ENCODE data around the gene LEKR1.

The LEKR1 gene

DNA sequence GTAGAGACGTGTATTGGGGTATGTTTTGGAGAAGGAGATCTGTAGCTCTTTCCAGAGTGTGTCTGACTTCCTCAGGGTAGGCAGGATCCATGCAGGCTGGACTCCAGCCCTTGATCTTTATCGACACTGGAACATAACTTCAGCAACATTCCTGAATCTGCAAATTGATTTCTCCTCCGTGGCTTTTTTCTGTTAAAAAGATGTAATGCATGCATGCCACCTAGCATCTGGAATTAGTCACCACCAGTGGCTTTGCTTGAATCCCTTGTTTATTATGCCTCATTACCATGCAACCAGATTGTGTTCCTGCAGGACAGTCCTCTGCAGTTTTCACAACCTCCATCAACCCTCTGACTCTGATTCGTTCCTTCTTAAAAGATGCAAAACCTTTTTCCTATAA, 247.7 kb downstream of the LEKR1 start:
- Histone ChIP-seq H3K4me1 (ENCODE audit: control insufficient read depth, insufficient read depth, low read length) (no peaks in the 10 kb centered on the region), H3K9me3 (ENCODE audit: control insufficient read depth, low read length) (no peaks in the 10 kb centered on the region), H3K36me3 (ENCODE audit: control insufficient read depth, insufficient read depth, low read length) (no peaks in the 10 kb centered on the region), H3K27me3 (ENCODE audit: control insufficient read depth, insufficient read depth, low read length, poor library complexity, severe bottlenecking) (no peaks in the 10 kb centered on the region), H3K4me3 (ENCODE audit: insufficient read depth, low read depth, low read length) (no peak overlapping the region), H3K27ac (ENCODE audit: insufficient read depth, low read depth, low read length, poor library complexity, severe bottlenecking) (no peak overlapping the region)
- 84 to 91% methylated on average over 4 of the region's 4 CpGs for WGBS, 2 experiments

DNA sequence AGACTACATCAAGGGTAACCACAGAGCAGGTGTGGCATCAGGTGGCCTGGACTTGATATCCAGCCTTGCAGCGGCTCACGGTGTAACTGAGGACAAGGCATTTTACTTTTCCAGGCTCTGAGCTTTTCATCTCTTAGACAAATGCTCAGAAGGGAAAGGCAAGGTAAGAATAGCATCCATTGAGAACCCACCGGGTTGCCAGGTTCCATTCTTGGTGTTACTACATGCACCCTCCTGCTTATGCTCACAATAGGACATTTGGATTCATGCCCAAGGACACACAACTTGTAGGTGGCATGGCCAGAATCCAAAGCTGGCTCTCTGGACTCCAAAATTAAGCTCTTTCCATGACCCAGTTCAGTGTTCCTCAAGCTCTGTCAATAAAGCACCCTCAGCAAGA, 248.3 kb downstream of the LEKR1 start:
- no peak overlapping the region for H3K4me3 ChIP-seq (ENCODE audit: insufficient read depth, low read depth, low read length)
- no peak overlapping the region for H3K27ac ChIP-seq (ENCODE audit: insufficient read depth, low read depth, low read length, poor library complexity, severe bottlenecking)
- H3K27me3 ChIP-seq (ENCODE audit: control insufficient read depth, insufficient read depth, low read length, poor library complexity, severe bottlenecking): no peaks in the 10 kb centered on the region
- WGBS, 2 experiments: 94 to 98% methylated on average over 3 of the region's 3 CpGs
- no peaks in the 10 kb centered on the region for H3K4me1 ChIP-seq (ENCODE audit: control insufficient read depth, insufficient read depth, low read length)
- H3K9me3 ChIP-seq (ENCODE audit: control insufficient read depth, low read length): no peaks in the 10 kb centered on the region
- H3K36me3 ChIP-seq (ENCODE audit: control insufficient read depth, insufficient read depth, low read length): no peaks in the 10 kb centered on the region

DNA sequence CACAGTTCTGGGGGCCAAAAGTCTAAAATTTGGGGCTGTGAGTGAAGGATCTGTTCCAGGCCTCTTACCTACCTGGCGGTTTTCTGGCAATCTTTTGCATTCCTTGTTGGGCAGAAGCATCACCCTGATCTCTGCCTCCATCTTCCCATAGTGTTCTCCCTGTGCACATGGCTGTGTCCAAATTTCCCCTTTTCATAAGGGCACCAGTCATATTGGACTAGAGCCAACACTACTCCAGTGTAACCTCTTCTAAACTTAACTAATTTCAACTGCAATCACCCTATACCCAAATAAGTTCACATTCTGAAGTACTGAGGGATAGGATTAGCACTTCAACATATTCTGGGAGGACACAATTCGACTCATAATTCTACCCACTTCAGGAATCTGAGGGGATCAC, 248.8 kb downstream of the LEKR1 start:
- no peak overlapping the region for H3K27ac ChIP-seq (ENCODE audit: insufficient read depth, low read depth, low read length, poor library complexity, severe bottlenecking)
- 90 to 95% methylated on average over 2 of the region's 2 CpGs for WGBS, 2 experiments
- no peaks in the 10 kb centered on the region for H3K27me3 ChIP-seq (ENCODE audit: control insufficient read depth, insufficient read depth, low read length, poor library complexity, severe bottlenecking)
- H3K4me1 ChIP-seq (ENCODE audit: control insufficient read depth, insufficient read depth, low read length): no peaks in the 10 kb centered on the region
- H3K9me3 ChIP-seq (ENCODE audit: control insufficient read depth, low read length): no peaks in the 10 kb centered on the region
- no peaks in the 10 kb centered on the region for H3K36me3 ChIP-seq (ENCODE audit: control insufficient read depth, insufficient read depth, low read length)
- no peak overlapping the region for H3K4me3 ChIP-seq (ENCODE audit: insufficient read depth, low read depth, low read length)

DNA sequence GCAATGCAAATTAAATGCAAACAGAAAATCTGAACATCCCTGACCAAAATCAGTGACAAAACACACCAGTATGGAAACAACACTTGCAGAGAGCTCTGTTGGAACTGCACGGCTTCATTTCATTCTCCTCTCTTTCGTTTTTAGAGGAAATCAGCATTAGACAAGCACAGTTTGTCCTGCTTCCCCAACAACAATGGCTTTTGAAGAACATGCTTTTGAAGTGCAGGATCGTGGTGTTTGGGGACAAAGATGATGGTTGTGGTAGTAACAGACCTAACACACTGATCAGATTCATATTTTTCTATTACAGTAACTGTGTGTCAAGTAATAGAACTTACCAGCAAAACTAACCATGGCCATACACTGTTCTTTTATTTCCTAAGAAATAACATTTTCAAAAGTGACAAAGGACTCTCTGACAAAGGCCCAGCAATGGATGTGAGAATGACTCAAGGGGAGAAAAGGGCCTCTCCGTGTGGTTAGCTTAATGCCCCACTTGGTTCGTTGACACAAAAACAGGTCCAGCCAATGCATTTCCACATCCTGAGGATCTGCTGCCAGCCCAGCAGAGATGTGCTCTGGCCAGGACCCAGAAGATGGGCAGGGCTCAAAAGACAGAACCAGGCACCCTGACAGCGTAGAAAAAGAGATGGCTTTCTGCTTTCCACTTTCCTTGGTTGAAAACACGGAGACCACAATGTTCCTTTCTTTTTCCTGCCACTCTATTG, 249.7 kb downstream of the LEKR1 start:
- WGBS, 2 experiments: 49 to 54% methylated on average over 6 to 7 of the region's 7 CpGs
- Histone ChIP-seq H3K4me3 (ENCODE audit: insufficient read depth, low read depth, low read length) (no peak overlapping the region), H3K27ac (ENCODE audit: insufficient read depth, low read depth, low read length, poor library complexity, severe bottlenecking) (no peak overlapping the region)

DNA sequence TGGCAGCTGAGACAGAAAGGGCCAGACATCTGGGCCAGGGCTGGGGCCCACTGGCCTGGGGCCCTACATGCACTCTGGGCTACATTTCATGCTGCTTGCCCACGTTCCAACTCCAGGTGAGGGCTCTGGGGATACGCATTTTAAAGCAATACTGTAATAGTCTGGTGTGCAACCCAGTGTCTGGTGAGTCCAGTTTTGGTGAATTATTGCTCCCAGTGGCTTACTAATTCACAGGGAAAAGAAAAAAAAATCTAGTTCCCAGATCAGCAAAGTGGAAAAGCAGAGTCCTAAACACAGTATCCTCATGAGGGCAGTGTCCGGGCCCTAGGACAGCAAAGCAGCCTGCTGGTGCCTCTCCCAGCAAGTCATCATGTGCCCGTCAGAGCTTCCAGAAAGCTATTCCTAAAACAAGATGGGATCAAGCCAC, 251.4 kb downstream of the LEKR1 start:
- H3K4me1 ChIP-seq (ENCODE audit: control insufficient read depth, insufficient read depth, low read length): peaks cover 9% of the 10 kb centered on the region
- WGBS, 2 experiments: 85 to 91% methylated on average over 4 of the region's 4 CpGs
- H3K36me3 ChIP-seq (ENCODE audit: control insufficient read depth, insufficient read depth, low read length): no peaks in the 10 kb centered on the region
- H3K27me3 ChIP-seq (ENCODE audit: control insufficient read depth, insufficient read depth, low read length, poor library complexity, severe bottlenecking): peaks cover 5% of the 10 kb centered on the region
- H3K27ac ChIP-seq (ENCODE audit: insufficient read depth, low read depth, low read length, poor library complexity, severe bottlenecking): no peak overlapping the region
- H3K4me3 ChIP-seq (ENCODE audit: insufficient read depth, low read depth, low read length): no peak overlapping the region
- no peaks in the 10 kb centered on the region for H3K9me3 ChIP-seq (ENCODE audit: control insufficient read depth, low read length)

More for the DNA sequence above, 249.7 kb downstream of the LEKR1 start:
- Histone ChIP-seq H3K9me3 (ENCODE audit: control insufficient read depth, low read length) (no peaks in the 10 kb centered on the region), H3K27me3 (ENCODE audit: control insufficient read depth, insufficient read depth, low read length, poor library complexity, severe bottlenecking) (no peaks in the 10 kb centered on the region), H3K4me1 (ENCODE audit: control insufficient read depth, insufficient read depth, low read length) (no peaks in the 10 kb centered on the region), H3K36me3 (ENCODE audit: control insufficient read depth, insufficient read depth, low read length) (no peaks in the 10 kb centered on the region)

DNA sequence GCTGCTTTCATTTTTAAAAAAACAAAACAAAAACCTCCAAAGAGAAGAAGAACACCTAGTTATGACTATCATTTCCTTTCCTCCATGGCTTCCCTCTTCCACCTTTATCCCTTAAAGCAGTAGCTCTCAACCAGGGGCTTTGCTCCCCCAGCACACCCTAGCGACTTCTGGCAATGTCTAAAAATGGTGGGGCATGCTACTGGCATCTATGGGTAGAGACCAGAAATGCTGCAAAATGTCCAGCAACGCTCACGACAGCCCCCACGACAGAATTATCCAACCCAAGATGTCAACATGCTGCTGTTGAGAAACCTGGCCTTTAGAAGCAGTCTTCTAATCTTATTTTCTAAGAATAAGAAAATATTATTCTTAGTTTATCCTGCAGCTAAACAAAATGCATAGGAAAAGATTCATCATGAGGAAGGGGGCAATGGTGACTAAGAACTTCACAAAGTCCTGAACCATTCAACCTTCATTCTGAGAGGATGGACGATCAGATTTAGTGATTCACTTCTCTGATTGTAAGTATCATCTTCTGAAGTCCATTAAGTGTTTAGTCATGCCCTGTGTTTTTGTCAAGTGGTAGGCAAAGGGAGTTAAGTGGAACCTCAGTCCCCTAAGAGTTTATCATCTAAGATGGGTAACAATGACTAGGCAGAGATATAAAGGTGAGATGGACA, 252.1 kb downstream of the LEKR1 start:
- H3K27me3 ChIP-seq (ENCODE audit: control insufficient read depth, insufficient read depth, low read length, poor library complexity, severe bottlenecking): peaks cover 5% of the 10 kb centered on the region
- H3K4me3 ChIP-seq (ENCODE audit: insufficient read depth, low read depth, low read length): no peak overlapping the region
- no peak overlapping the region for H3K27ac ChIP-seq (ENCODE audit: insufficient read depth, low read depth, low read length, poor library complexity, severe bottlenecking)
- WGBS, 2 experiments: 90 to 93% methylated on average over 5 of the region's 5 CpGs
- no peaks in the 10 kb centered on the region for H3K9me3 ChIP-seq (ENCODE audit: control insufficient read depth, low read length)
- H3K4me1 ChIP-seq (ENCODE audit: control insufficient read depth, insufficient read depth, low read length): peaks cover 9% of the 10 kb centered on the region
- H3K36me3 ChIP-seq (ENCODE audit: control insufficient read depth, insufficient read depth, low read length): no peaks in the 10 kb centered on the region

DNA sequence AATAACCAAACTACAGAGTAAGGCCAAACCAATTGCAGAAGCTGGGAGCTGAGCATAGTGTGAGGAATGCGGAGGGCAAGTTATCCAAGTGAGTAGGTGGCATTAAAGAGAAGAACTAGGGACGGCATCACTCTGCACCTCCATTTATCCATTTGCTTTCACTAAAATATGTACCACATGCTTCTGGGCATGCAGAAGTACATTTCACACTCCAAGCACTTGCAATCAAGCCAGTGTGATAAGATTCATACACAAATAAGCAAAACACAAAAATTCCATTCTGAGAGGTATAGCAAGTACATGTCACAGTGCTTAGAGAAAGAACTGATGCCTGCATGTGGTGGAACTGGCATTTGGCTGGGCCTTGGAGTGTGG, 252.6 kb downstream of the LEKR1 start:
- Histone ChIP-seq H3K27ac (ENCODE audit: insufficient read depth, low read depth, low read length, poor library complexity, severe bottlenecking) (no peak overlapping the region), H3K9me3 (ENCODE audit: control insufficient read depth, low read length) (no peaks in the 10 kb centered on the region), H3K36me3 (ENCODE audit: control insufficient read depth, insufficient read depth, low read length) (no peaks in the 10 kb centered on the region), H3K27me3 (ENCODE audit: control insufficient read depth, insufficient read depth, low read length, poor library complexity, severe bottlenecking) (peaks cover 5% of the 10 kb centered on the region), H3K4me1 (ENCODE audit: control insufficient read depth, insufficient read depth, low read length) (peaks cover 9% of the 10 kb centered on the region), H3K4me3 (ENCODE audit: insufficient read depth, low read depth, low read length) (no peak overlapping the region)
- 94 to 100% methylated on average over 2 of the region's 2 CpGs for WGBS, 2 experiments

DNA sequence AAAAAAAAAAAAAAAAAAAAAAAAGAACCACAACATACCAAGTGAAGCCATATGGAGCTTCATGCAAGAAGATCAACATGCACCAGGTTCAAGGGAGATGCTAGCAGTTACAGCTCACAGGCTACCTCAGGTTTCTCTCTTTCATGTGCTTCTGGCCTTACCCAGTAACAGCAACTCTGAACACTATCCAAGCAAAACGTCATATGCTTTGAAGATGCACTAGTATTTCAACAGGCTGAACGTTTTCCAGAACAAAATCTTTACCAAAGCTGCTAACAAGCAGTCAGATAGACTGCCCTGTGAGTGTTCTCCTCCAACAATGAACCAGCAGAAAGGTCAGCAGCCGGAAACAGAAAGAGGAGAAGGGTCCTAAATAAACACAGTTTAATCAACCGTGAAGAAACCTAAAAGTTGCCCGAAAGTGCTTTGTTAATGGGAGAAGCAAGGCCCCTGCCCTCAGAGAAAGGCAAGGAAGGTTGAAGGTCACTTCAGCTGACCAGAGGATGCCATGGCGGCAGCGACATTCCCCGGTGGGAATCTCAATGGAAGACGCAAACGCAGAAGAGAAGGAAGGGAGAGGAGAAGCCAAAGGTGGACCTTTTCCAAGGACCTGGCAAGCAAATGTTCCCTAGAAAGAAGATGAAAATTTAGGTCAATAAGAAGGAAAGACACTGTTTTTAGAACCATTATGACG, 253.7 kb downstream of the LEKR1 start:
- Histone ChIP-seq H3K27me3 (ENCODE audit: control insufficient read depth, insufficient read depth, low read length, poor library complexity, severe bottlenecking) (peaks cover 5% of the 10 kb centered on the region), H3K9me3 (ENCODE audit: control insufficient read depth, low read length) (no peaks in the 10 kb centered on the region), H3K4me3 (ENCODE audit: insufficient read depth, low read depth, low read length) (no peak overlapping the region), H3K27ac (ENCODE audit: insufficient read depth, low read depth, low read length, poor library complexity, severe bottlenecking) (no peak overlapping the region), H3K4me1 (ENCODE audit: control insufficient read depth, insufficient read depth, low read length) (peaks cover 9% of the 10 kb centered on the region), H3K36me3 (ENCODE audit: control insufficient read depth, insufficient read depth, low read length) (no peaks in the 10 kb centered on the region)
- WGBS, 2 experiments: 76 to 78% methylated on average over 11 of the region's 11 CpGs

DNA sequence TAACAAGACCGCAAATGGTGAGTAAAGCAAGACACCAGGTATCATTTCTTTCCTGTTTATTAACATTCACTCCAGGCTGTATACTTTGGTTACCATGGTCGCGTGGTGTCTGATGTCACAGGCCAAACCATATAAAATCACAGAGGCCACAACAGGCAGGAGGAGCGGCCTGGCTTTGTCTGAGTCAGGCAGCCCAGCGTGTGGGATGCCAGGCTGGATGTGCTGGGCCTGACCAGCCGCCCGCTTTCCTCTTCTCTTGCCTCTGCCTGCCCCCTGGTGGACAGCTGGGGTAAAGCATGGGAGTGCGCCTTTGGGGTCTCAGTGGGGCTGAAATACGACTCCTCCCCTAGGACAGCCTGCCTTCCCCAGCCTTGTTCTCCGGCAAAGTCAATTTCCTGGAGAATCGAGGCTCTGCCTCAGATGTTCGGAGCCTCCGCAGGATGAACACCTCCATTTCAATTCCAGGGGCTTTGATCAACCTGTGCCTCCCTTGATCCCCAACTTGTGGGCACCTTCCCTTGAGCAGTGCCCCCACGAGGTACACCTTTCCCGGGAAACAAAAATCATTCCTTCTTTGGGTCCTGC, 255.6 kb downstream of the LEKR1 start:
- Histone ChIP-seq H3K27me3 (ENCODE audit: control insufficient read depth, insufficient read depth, low read length, poor library complexity, severe bottlenecking) (peaks cover 5% of the 10 kb centered on the region), H3K4me1 (ENCODE audit: control insufficient read depth, insufficient read depth, low read length) (peaks cover 9% of the 10 kb centered on the region), H3K27ac (ENCODE audit: insufficient read depth, low read depth, low read length, poor library complexity, severe bottlenecking) (no peak overlapping the region), H3K36me3 (ENCODE audit: control insufficient read depth, insufficient read depth, low read length) (no peaks in the 10 kb centered on the region), H3K4me3 (ENCODE audit: insufficient read depth, low read depth, low read length) (no peak overlapping the region), H3K9me3 (ENCODE audit: control insufficient read depth, low read length) (no peaks in the 10 kb centered on the region)
- 16 to 20% methylated on average over 15 of the region's 15 CpGs for WGBS, 2 experiments
